GM18868 (cell line): ENCODE data around the gene ZNG1C.
A peak's percentile ranks its signal among the peaks of the same experiment; 100 is the strongest.
"Not testable (repeated sequence)": the region's sequence is repeated elsewhere in the genome, so short reads cannot be mapped to it uniquely, and the experiment has no call there.

Experiments
- ATAC-seq: cut with Tn5 transposase; IDR thresholded peaks from one replicate; pipeline ENCODE4 v1.9.1; 2021; ENCODE audit warnings: mild to moderate bottlenecking, moderate library complexity; ENCODE audit not compliant: unreplicated experiment

ZNG1C gene

DNA sequence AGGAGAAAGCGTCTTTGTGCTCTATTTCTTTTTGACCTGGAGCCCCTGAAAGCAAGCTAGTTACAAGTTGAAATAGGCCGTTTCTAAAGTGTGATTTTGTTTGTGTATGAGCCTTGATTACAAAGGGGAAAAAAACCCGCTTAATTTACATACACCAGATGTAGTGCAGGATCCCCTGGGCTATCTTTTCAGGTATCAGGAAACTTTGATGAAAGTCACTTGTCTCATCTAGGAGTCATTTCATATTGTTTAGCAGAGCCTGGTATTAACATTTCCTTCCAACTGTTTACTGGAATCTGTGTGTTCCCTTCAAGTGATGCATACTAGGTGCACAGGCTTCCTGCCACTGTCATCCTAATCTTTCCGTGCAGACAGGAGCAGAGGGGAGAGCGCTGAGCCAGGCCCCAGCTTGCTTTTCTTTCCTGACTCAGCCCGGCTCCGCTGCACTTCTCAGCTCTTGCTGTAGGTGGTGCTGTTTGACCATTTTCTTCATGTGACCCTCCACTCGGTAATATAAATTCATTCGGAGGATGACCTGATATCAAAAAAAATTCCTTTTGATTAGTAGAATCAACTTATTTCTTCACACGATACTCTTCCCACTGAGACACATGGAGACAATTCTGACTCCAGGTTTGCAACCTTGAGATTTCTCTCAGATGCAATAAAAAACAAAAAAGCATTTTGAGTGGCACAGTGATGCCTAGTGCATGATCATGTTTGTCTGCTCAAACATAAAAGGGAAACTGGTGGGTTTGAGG lies 100.7 kb downstream of the ZNG1C start:
- ATAC-seq, result peak; percentile 81

DNA sequence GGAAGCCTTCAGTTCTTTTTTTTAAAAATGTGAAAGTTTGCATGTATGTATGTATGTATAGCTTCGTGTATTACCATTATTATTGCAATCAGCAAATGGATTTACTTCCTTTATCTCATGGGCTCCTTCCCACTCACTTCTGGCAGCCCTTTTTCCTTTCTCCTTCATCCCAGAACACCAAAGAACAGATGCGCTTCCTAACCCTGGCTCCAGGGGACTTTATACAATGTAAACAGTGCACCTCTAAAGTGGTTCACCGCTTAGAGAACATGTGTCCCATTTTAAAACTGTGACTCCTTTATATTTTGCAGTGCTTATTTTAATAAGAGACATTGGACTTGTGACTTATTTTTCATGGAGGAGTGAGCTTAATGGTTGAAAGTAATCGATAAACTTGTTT lies 101.5 kb downstream of the ZNG1C start:
- not testable (repeated sequence) for ATAC-seq

DNA sequence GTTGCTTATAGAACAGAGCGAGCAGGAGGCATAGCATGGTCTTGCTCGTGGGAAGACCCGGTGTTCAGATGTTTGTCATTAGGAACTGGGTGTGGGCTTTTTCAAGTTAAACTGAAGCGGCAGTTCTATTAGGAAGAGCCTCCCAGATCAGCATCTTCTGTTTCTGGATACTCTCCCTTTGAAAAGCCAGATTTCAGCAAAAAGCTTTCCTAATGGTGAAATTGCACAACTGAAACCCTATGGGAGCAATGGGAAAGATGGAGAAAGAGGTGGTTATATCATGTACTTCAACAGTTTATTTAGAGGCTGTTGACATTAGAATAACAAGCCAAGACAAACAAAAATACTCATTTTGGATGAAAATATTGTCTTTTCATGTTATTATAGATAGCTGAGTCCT lies 102.2 kb downstream of the ZNG1C start:
- not testable (repeated sequence) for ATAC-seq
